Keratinocyte (primary cell): ENCODE data around the gene RUNX1.

ENCODE experiments used
- CTCF ChIP-seq, 3 experiments: IDR thresholded peaks in 1 of 3; conservative IDR thresholded peaks in 1 of 3; optimal IDR thresholded peaks in 1 of 3; 2 replicates in 2 of 3; 3 replicates in 1 of 3; pipeline versions ENCODE3 to v1.5.1; 2011; ENCODE audit warnings: low read length in 3 of 3, mild to moderate bottlenecking in 3 of 3, moderate library complexity in 2 of 3, control low read depth in 1 of 3, inconsistent platforms in 1 of 3; ENCODE audit not compliant: insufficient read depth in 2 of 3; ENCODE audit errors: extremely low read depth in 1 of 3
- EZH2 ChIP-seq: IDR thresholded peaks from one replicate; pipeline ENCODE4 v1.6.1; 2012; ENCODE audit warnings: inconsistent platforms, mild to moderate bottlenecking, low read length, moderate library complexity

- no peak for TF ChIP-seq CTCF (optimal IDR thresholded peaks at IDR 0.05 in 1 of 3, IDR thresholded peaks at IDR 0.05 in 1 of 3, conservative IDR thresholded peaks at IDR 0.05 in 1 of 3; ENCODE audit: extremely low read depth in 1 of 3, insufficient read depth in 2 of 3, low read length in 3 of 3)
- no peak for TF ChIP-seq EZH2
Observed at GRCh38 chr21:34791776-34792503, 257.2 kb downstream of the RUNX1 start.
